Fibroblast of villous mesenchyme (primary cell): Measurements from ENCODE around the gene SNX11. TPM values are rescaled to one million over a fixed set of nuclear protein-coding genes. Genes with fewer than 3 reads are reported as not detected.

Source experiments
- DNase-seq: peaks from one replicate; pipeline ENCODE4 v3.0.0-alpha.2; 2010; ENCODE audit warnings: low read depth
- H3K4me3 ChIP-seq: 2 replicates; pipeline ENCODE4 v1.5.1; 2011; ENCODE audit warnings: low read depth, mild to moderate bottlenecking, low read length
- total RNA-seq: library from RNA; depleted of rRNA; stranded (reverse); fragments of >200 nt; gene quantifications from 2 replicates; pipeline ENCODE4 v1.2.3, GENCODE V29; 2012
- TF ChIP-seq, protein P1 (sequence below): IDR thresholded peaks from 2 replicates; pipeline ENCODE4 v1.5.1; 2012; ENCODE audit warnings: low read depth, mild to moderate bottlenecking, low read length; ENCODE audit not compliant: insufficient read depth

Gene SNX11
- total RNA-seq, 1 donor, result 19.0 TPM

DNA sequence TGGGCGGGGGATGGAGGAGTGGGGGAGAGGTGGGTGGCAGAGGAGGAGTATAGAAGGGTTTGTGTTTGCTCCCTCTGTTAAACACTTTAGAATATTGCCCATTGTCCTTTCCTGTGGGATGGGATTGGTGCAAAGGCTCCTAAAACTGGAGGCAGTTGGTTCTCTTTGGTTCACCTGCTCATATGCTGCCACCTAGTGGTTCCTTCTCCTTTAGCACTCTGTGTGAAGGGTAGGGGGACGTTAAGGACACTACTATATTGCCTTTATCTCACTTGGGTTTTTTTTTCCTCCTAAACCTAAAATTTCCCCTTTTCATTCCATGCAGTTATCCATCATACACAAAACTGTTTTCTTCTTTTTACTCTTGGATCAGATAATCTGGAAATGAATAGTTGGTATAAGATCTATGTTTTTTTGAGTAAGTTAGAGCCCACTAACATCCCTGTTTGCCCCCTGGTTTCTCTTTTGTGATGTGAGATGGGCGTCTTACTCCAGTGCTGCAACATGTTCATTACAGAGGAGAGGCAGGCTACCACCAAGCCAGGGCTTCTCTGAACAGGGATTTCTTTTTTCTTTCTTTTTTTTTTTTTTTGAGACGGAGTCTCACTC, 23.8 kb downstream of the SNX11 start:
- DNase-seq, result peak; percentile 73
- no peak overlapping the region for H3K4me3 ChIP-seq
- TF ChIP-seq, protein P1, sequence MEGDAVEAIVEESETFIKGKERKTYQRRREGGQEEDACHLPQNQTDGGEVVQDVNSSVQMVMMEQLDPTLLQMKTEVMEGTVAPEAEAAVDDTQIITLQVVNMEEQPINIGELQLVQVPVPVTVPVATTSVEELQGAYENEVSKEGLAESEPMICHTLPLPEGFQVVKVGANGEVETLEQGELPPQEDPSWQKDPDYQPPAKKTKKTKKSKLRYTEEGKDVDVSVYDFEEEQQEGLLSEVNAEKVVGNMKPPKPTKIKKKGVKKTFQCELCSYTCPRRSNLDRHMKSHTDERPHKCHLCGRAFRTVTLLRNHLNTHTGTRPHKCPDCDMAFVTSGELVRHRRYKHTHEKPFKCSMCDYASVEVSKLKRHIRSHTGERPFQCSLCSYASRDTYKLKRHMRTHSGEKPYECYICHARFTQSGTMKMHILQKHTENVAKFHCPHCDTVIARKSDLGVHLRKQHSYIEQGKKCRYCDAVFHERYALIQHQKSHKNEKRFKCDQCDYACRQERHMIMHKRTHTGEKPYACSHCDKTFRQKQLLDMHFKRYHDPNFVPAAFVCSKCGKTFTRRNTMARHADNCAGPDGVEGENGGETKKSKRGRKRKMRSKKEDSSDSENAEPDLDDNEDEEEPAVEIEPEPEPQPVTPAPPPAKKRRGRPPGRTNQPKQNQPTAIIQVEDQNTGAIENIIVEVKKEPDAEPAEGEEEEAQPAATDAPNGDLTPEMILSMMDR, result peak; percentile 95

DNA sequence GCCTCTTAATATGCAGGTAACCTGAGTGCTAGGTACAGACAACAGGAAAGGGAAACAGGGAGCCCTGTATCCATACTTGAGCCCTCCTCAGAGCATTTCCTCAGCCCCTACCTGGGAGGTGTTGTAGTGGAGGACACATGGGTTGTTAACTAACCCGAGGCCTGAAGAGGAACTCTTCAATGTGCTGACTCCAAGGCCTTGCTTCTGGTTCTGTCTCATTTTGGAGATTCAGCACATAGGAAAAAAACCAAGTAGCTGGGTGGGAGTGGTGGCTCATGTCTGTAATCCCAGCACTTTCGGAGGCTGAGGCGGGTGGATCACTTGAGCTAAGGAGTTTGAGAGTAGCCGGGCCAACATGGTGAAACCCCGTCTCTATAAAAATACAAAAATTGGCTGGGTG, 24.8 kb downstream of the SNX11 start:
- TF ChIP-seq, protein P1, result no peak
- no peak overlapping the region for H3K4me3 ChIP-seq
- no peak for DNase-seq

DNA sequence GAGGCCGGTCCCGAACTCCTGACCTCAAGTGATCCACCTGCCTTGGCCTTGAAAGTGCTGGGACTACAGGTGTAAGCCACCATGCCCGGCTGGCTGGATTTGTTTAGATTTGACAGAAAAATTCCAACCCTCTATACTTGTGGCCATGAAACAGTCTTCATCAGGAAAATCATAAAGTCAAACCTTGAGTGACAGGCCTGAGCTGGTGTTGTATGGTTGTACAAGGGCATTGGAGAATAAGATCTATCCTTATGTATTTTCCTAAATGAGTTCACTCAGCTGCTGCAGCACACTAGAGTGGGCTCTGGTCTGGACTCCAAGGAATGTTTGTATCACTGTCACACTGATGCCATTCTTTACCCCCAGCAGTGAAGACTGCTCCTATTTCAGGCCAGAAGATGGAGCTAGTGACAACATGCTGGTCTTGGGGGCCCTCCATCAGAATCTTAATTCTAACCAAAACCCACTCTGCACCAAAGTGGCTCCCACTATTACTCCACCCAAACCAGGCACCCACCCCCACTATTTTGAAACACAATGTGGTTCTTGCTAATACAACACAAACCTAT, 27.4 kb downstream of the SNX11 start:
- no peak overlapping the region for H3K4me3 ChIP-seq
- no peak for DNase-seq
- TF ChIP-seq, protein P1, result peak; percentile 22

DNA sequence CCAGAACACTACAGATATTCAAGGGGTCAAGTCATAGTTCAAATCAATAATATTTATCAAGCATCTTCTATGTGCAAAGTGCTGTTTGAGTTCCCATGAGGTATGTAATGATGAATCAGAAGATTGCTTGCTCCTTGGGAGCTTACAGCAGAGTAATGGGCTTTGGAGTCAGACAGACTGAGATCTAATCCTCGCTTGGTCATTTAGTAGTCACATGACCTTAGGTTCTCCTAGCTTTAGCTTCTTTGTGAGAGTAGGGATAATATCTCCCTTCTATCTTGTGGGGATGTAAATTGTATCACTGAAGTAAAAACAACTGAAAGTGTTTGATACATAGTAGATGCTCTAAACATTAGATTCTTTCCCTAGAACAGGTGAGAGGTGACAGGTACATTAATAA, 30.1 kb downstream of the SNX11 start:
- no peak overlapping the region for H3K4me3 ChIP-seq
- DNase-seq, result no peak
- TF ChIP-seq, protein P1, result no peak

DNA sequence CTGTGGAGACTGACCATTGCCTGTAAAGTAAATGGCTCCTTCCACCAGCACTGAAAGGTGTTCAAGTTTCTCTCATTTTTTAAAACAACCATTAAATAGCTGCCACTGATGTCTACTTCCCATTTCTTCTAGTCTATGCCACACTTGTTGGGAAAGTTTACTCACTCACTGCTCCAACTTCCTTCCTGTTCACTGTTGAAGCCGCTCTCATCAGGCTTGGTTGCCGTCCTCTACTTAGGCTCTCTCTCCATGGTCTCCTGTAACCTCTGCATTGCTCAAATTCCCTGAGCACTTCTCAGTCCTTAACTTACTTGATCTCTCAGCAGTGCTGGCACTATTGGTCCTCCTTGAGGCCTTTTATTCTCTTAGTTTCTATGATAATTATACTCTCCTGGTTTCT, 32.4 kb downstream of the SNX11 start:
- H3K4me3 ChIP-seq, result no peak overlapping the region
- TF ChIP-seq, protein P1, result no peak
- no peak for DNase-seq

DNA sequence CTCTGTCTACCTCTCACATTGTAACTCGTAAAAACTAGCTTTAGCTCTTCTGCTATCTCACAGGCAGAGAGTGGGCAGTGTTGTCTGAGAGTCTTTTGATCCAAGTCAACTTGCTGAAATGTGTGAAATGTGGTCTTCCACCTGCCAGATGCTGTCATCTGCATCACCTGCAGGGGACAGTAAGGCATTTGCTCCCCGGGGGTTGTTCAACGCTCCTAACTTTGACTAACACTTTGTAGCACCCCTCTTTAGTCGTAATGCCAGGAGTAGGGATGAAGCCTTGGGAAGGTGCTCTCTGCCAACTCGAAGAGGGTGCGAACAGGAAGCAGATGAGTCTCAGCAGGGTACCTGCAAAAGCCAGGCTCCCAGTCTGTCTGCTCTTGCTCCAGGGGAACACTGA, 36.1 kb downstream of the SNX11 start:
- no peak overlapping the region for H3K4me3 ChIP-seq
- no peak for DNase-seq
- TF ChIP-seq, protein P1, result no peak

DNA sequence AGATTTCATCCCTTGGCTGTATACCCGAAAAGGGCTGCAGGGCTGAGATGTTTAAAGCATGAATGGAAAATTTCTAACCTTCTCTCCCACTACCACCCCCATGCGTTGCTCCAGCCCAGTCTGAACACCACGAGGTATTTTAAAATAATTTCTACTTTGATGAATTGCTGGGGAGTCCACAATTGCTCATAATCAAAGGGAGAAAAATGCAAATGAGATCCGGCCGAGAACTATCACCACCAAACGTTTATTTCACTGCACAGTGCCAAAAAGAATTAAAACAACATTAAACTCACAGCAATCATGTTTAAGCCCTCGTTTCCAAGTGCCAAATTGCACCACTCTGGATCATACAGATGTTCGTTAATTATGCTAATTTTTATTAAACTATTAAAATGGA, 36.7 kb downstream of the SNX11 start:
- TF ChIP-seq, protein P1, result no peak
- no peak overlapping the region for H3K4me3 ChIP-seq
- no peak for DNase-seq
